Lower leg skin (tissue), 3 donors: ENCODE results near the gene CEACAM6.

Experiments used
- POLR2A ChIP-seq, 2 donors: fragments of 450-650 bp; IDR thresholded peaks; one replicate each; pipeline ENCODE4 v1.6.1; 2016 to 2017; ENCODE audit warnings: antibody characterized with exemption in 2 of 2, mild to moderate bottlenecking in 1 of 2, moderate library complexity in 1 of 2
- TF ChIP-seq, protein P1 (sequence below), 3 donors: fragments of 450-650 bp; IDR thresholded peaks; one replicate each; pipeline ENCODE4 v1.5.1; 2016; ENCODE audit warnings: antibody characterized with exemption in 3 of 3, mild to moderate bottlenecking in 3 of 3, moderate library complexity in 2 of 3

DNA sequence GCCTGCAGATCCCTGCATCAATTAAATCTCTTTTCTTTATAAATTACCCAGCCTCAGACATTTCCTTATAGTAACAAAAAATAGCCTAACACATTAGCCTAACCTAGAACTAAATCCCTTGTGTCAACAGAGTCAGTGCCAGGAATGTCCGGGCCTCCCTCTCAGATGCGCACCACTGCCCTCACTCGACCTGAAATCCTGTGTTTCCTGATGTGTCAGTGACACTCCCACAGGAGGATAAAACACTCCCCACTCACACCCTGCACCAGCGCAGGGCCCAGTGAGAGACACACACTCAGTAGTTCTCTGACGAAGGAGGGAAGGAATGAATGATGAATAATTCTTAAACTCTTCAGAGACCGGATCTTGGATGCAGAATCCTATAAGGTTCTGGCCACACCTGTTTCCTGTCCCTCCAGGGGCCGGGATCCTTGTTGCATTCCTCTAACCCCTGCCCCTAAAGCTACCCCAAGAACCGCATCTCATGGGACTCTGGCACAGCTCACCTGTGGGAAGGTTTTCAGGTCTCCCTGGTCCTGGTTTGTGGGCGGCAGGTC lies 44.2 kb downstream of the CEACAM6 start:
- no peak for TF ChIP-seq POLR2A (IDR thresholded peaks at IDR 0.05)
- TF ChIP-seq, protein P1, sequence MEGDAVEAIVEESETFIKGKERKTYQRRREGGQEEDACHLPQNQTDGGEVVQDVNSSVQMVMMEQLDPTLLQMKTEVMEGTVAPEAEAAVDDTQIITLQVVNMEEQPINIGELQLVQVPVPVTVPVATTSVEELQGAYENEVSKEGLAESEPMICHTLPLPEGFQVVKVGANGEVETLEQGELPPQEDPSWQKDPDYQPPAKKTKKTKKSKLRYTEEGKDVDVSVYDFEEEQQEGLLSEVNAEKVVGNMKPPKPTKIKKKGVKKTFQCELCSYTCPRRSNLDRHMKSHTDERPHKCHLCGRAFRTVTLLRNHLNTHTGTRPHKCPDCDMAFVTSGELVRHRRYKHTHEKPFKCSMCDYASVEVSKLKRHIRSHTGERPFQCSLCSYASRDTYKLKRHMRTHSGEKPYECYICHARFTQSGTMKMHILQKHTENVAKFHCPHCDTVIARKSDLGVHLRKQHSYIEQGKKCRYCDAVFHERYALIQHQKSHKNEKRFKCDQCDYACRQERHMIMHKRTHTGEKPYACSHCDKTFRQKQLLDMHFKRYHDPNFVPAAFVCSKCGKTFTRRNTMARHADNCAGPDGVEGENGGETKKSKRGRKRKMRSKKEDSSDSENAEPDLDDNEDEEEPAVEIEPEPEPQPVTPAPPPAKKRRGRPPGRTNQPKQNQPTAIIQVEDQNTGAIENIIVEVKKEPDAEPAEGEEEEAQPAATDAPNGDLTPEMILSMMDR (IDR thresholded peaks at IDR 0.05) = no peak
